H1 (cell line): ENCODE measurements around the gene LIN54. TPM values are rescaled to one million over a fixed set of nuclear protein-coding genes. Genes with fewer than 3 reads are reported as not detected.

Source experiments
- CTCF ChIA-PET: fragments of 300-600 bp; sonication (Branson Sonifier 250); formaldehyde crosslinking; loops from one replicate; lab custom pipeline; 2021; ENCODE audit not compliant: partially characterized antibody; lab: Charles Lee
- POLR2A ChIA-PET: fragments of 300-600 bp; sonication (Branson Sonifier 250); formaldehyde crosslinking; loops from one replicate; lab custom pipeline; 2021; ENCODE audit warnings: inconsistent platforms; ENCODE audit not compliant: partially characterized antibody; lab: Charles Lee
- DNase-seq, 2 experiments: peaks; one replicate each; pipeline versions ENCODE4 v3.0.0 to v3.0.0-alpha.2; 2010 to 2022; ENCODE audit warnings: low spot score in 2 of 2, low read depth in 1 of 2, mixed read lengths in 1 of 2
- FAIRE-seq: peaks from 2 replicates; lab custom pipeline; 2011; peaks lifted over from hg19 to GRCh38; lab: Jason Lieb, UNC
- H2AFZ ChIP-seq: 2 replicates; pipeline ENCODE4 v1.8.1; 2012; ENCODE audit warnings: low read length, inconsistent platforms
- H2AK5ac ChIP-seq: 2 replicates; pipeline ENCODE4 v1.6.1; 2013; ENCODE audit warnings: low read depth, low read length
- H2BK120ac ChIP-seq: replicated peaks from 2 replicates; pipeline ENCODE3; 2013; ENCODE audit warnings: low read depth, low read length, inconsistent platforms
- H2BK12ac ChIP-seq: 2 replicates; pipeline ENCODE4 v1.6.1; 2013; ENCODE audit warnings: low read depth, low read length
- H2BK15ac ChIP-seq: 2 replicates; pipeline ENCODE4 v1.6.1; 2013; ENCODE audit warnings: low read length
- H2BK20ac ChIP-seq: 2 replicates; pipeline ENCODE4 v1.6.1; 2013; ENCODE audit warnings: low read length
- H2BK5ac ChIP-seq: 2 replicates; pipeline ENCODE4 v1.6.1; 2013; ENCODE audit warnings: low read depth, low read length
- H3K14ac ChIP-seq: 2 replicates; pipeline ENCODE4 v1.6.1; 2013; ENCODE audit warnings: inconsistent platforms; ENCODE audit not compliant: insufficient read length
- H3K18ac ChIP-seq: 2 replicates; pipeline ENCODE4 v1.6.1; 2013; ENCODE audit warnings: low read length; ENCODE audit errors: extremely low read depth
- H3K23ac ChIP-seq: 2 replicates; pipeline ENCODE4 v1.6.1; 2013; ENCODE audit warnings: inconsistent platforms; ENCODE audit not compliant: insufficient read length
- H3K23me2 ChIP-seq: 2 replicates; pipeline ENCODE4 v1.6.1; 2013; ENCODE audit warnings: low read depth, low read length
- H3K27ac ChIP-seq: 2 replicates; pipeline ENCODE4 v1.6.1; 2011; ENCODE audit warnings: low read depth, low read length, inconsistent platforms
- H3K27me3 ChIP-seq, 4 experiments: replicated peaks in 1 of 4; 1 replicate in 1 of 4; 2 replicates in 3 of 4; pipeline versions ENCODE4 v1.6.1 to v1.8.1; 2011 to 2013; ENCODE audit warnings: low read length in 3 of 4, mild to moderate bottlenecking in 3 of 4, inconsistent platforms in 2 of 4, mixed read lengths in 2 of 4, moderate library complexity in 1 of 4; ENCODE audit not compliant: control insufficient read depth in 3 of 4, insufficient read depth in 3 of 4; ENCODE audit errors: extremely low read depth in 1 of 4
- H3K36me3 ChIP-seq, 4 experiments: 2 replicates each; pipeline versions ENCODE4 v1.6.1 to v1.8.1; 2011 to 2013; ENCODE audit warnings: mild to moderate bottlenecking in 4 of 4, low read length in 3 of 4, moderate library complexity in 2 of 4, control low read depth in 1 of 4, inconsistent platforms in 1 of 4; ENCODE audit not compliant: insufficient read depth in 4 of 4, control insufficient read depth in 2 of 4
- H3K4ac ChIP-seq: replicated peaks from 2 replicates; pipeline ENCODE3; 2013; ENCODE audit warnings: low read length, low read depth, mixed read lengths, inconsistent platforms; ENCODE audit not compliant: insufficient read length
- H3K4me1 ChIP-seq, 4 experiments: replicated peaks in 1 of 4; 1 replicate in 1 of 4; 2 replicates in 3 of 4; pipeline versions ENCODE4 v1.6.1 to v1.8.1; 2011 to 2013; ENCODE audit warnings: low read length in 3 of 4, inconsistent platforms in 2 of 4, mixed read lengths in 1 of 4; ENCODE audit not compliant: insufficient read depth in 4 of 4, control insufficient read depth in 3 of 4
- H3K4me2 ChIP-seq, 2 experiments: 2 replicates each; pipeline versions ENCODE4 v1.6.1 to v1.8.1; 2011 to 2013; ENCODE audit warnings: low read depth in 2 of 2, low read length in 2 of 2, control low read depth in 1 of 2, inconsistent platforms in 1 of 2, mild to moderate bottlenecking in 1 of 2; ENCODE audit not compliant: insufficient read depth in 1 of 2
- H3K4me3 ChIP-seq, 4 experiments: fragments of 200-600, 300-600 bp in 1 of 4; sonication (generic), shearing (Covaris generic), sonication (Bioruptor Twin) in 1 of 4; 2 replicates each; pipeline versions ENCODE4 v1.5.1 to v1.8.1; 2011 to 2016; ENCODE audit warnings: low read length in 4 of 4, low read depth in 3 of 4, control low read depth in 2 of 4, inconsistent platforms in 2 of 4, mild to moderate bottlenecking in 2 of 4, mixed read lengths in 1 of 4, moderate library complexity in 1 of 4; ENCODE audit not compliant: insufficient read depth in 2 of 4; ENCODE audit errors: extremely low read depth in 1 of 4
- H3K56ac ChIP-seq: replicated peaks from 2 replicates; pipeline ENCODE3; 2013; ENCODE audit warnings: low read depth, mild to moderate bottlenecking, mixed read lengths, low read length, inconsistent platforms; ENCODE audit not compliant: insufficient read length
- H3K79me1 ChIP-seq: 2 replicates; pipeline ENCODE4 v1.6.1; 2013; ENCODE audit warnings: low read depth, low read length, control low read depth
- H3K79me2 ChIP-seq, 2 experiments: 2 replicates each; pipeline versions ENCODE4 v1.6.1 to v1.8.1; 2012 to 2013; ENCODE audit warnings: low read length in 2 of 2, mild to moderate bottlenecking in 2 of 2, inconsistent platforms in 1 of 2; ENCODE audit not compliant: insufficient read depth in 2 of 2, control insufficient read depth in 1 of 2
- H3K9ac ChIP-seq, 4 experiments: replicated peaks in 1 of 4; 1 replicate in 1 of 4; 2 replicates in 3 of 4; pipeline versions ENCODE4 v1.6.1 to v1.8.1; 2011 to 2013; ENCODE audit warnings: low read depth in 3 of 4, low read length in 3 of 4, control low read depth in 2 of 4, mild to moderate bottlenecking in 2 of 4, moderate library complexity in 2 of 4, inconsistent platforms in 1 of 4; ENCODE audit errors: extremely low read depth in 1 of 4
- H3K9me3 ChIP-seq, 2 experiments: 2 replicates each; pipeline versions ENCODE4 v1.6.1 to v1.8.1; 2012 to 2013; ENCODE audit warnings: mild to moderate bottlenecking in 2 of 2, moderate library complexity in 2 of 2, control low read depth in 1 of 2, inconsistent platforms in 1 of 2, low read depth in 1 of 2, low read length in 1 of 2, mixed read lengths in 1 of 2; ENCODE audit not compliant: insufficient read depth in 2 of 2
- H4K20me1 ChIP-seq, 2 experiments: replicated peaks in 1 of 2; 2 replicates each; pipeline versions ENCODE3 to v1.8.1; 2011 to 2013; ENCODE audit warnings: inconsistent platforms in 2 of 2, low read length in 2 of 2, mild to moderate bottlenecking in 1 of 2; ENCODE audit not compliant: insufficient read depth in 2 of 2, control insufficient read depth in 1 of 2
- H4K5ac ChIP-seq: 2 replicates; pipeline ENCODE4 v1.6.1; 2013; ENCODE audit warnings: low read length, low read depth, mixed read lengths, inconsistent platforms; ENCODE audit not compliant: insufficient read length
- H4K8ac ChIP-seq: 2 replicates; pipeline ENCODE4 v1.8.0; 2013; ENCODE audit warnings: mild to moderate bottlenecking, moderate library complexity, low read length, inconsistent platforms; ENCODE audit not compliant: insufficient read depth; ENCODE audit errors: extremely low read depth
- H4K91ac ChIP-seq: replicated peaks from 2 replicates; pipeline ENCODE3; 2013; ENCODE audit warnings: low read length, mixed read lengths, inconsistent platforms; ENCODE audit not compliant: insufficient read length
- BCL11A ChIP-seq, 2 experiments: IDR thresholded peaks; one replicate each; pipeline ENCODE4 v1.6.1; 2011; ENCODE audit warnings: low read depth in 2 of 2, low read length in 2 of 2, mild to moderate bottlenecking in 2 of 2
- BRCA1 ChIP-seq: IDR thresholded peaks from 2 replicates; pipeline ENCODE4 v1.6.1; 2012; ENCODE audit warnings: low read depth, low read length, improper control_type of control experiment
- GABPA ChIP-seq: IDR thresholded peaks from 2 replicates; pipeline ENCODE4 v1.6.1; 2011; ENCODE audit warnings: mild to moderate bottlenecking, low read length, moderate library complexity, borderline replicate concordance; ENCODE audit not compliant: insufficient read depth
- HDAC6 ChIP-seq: IDR thresholded peaks from one replicate; pipeline ENCODE4 v1.7.1; 2012; ENCODE audit warnings: low read depth, mild to moderate bottlenecking, inconsistent platforms, low read length, moderate library complexity
- RNF2 ChIP-seq: fragments of 200-900, 300-1000 bp; sonication (generic); IDR thresholded peaks from 2 replicates; pipeline ENCODE4 v1.7.1; 2016; ENCODE audit warnings: borderline replicate concordance, low read depth, mild to moderate bottlenecking, antibody characterized with exemption, low read length; ENCODE audit not compliant: poor library complexity, severe bottlenecking; ENCODE audit errors: missing control alignments
- SAP30 ChIP-seq: fragments of 300-600 bp; sonication (generic); IDR thresholded peaks from 2 replicates; pipeline ENCODE4 v1.7.1; 2012; ENCODE audit warnings: low read length, moderate library complexity, mild to moderate bottlenecking, inconsistent platforms; ENCODE audit not compliant: insufficient read depth, insufficient replicate concordance
- SIX5 ChIP-seq: IDR thresholded peaks from 2 replicates; pipeline ENCODE4 v1.6.1; 2011; ENCODE audit warnings: mild to moderate bottlenecking, low read depth, low read length
- SRF ChIP-seq: IDR thresholded peaks from 2 replicates; pipeline ENCODE4 v1.6.1; 2011; ENCODE audit warnings: mild to moderate bottlenecking, low read depth, low read length, moderate library complexity
- SUZ12 ChIP-seq: fragments of 200-600 bp; sonication (generic); IDR thresholded peaks from 2 replicates; pipeline ENCODE4 v1.6.1; 2012; ENCODE audit warnings: mild to moderate bottlenecking, inconsistent platforms, low read length, moderate library complexity, mixed read lengths
- TAF1 ChIP-seq: IDR thresholded peaks from 2 replicates; pipeline ENCODE4 v1.6.1; 2011; ENCODE audit warnings: mild to moderate bottlenecking, low read depth, low read length
- TEAD4 ChIP-seq: IDR thresholded peaks from 2 replicates; pipeline ENCODE4 v1.6.1; 2012; ENCODE audit warnings: low read depth, low read length, inconsistent platforms, mixed read lengths
- WGBS, 2 experiments: shearing (Covaris generic) in 1 of 2; methylation state at CpG; one replicate each; pipeline versions ENCODE4 v1.1.6 to v1.1.7; 2013 to 2015; ENCODE audit warnings: low lambda C conversion rate in 2 of 2, mixed read lengths in 2 of 2, inconsistent platforms in 1 of 2, low coverage in 1 of 2, missing lambda C conversion rate in 1 of 2; ENCODE audit not compliant: insufficient replicate concordance in 2 of 2, insufficient coverage in 1 of 2, insufficient read length in 1 of 2; ENCODE audit errors: extremely low coverage in 1 of 2, missing lambda C conversion rate in 1 of 2; 5-methylcytosine and 5-hydroxymethylcytosine counted together
- polyA plus RNA-seq, 7 experiments: library from polyadenylated mRNA; depleted of rRNA in 3 of 7; stranded (reverse) in 5 of 7; unstranded in 2 of 7; fragments of >200 nt in 5 of 7; fragments of 200-250 nt in 2 of 7; gene quantifications; 1 replicate in 5 of 7; 2 replicates in 1 of 7; 4 replicates in 1 of 7; pipeline versions ENCODE4 v1.2.1 to v1.2.3, GENCODE V29; 2011 to 2013; ENCODE audit warnings: missing spikeins in 2 of 7, mixed read lengths in 2 of 7
- total RNA-seq: library from RNA; stranded (reverse); fragmentation: NEBNext Ultra II Directional; extraction: Animal tissue kit (Norgen Biotek cat#: 25700); gene quantifications from 2 replicates; pipeline ENCODE4 v1.2.1, GENCODE V29; 2021

The LIN54 gene
- total and polyA plus RNA-seq, 2 of the 8 experiments (the other 6 are each of a cell fraction or from before 2014, with no cell fraction given), result 5.7 to 11.1 TPM

- ChIA-PET CTCF (interaction anchor here (0.7 to 0.9 kb wide), 3 partner anchors 24 to 239 kb away, joined by 3 read pairs; no protein-coding TSS in a partner anchor), POLR2A (interaction anchor here (0.6 to 2.0 kb wide), 12 partner anchors 9 to 525 kb away, joined by 3 to 20 read pairs (median 5); partner anchors contain the start of genes COPS4, COQ2 and THAP9)
- peak; percentile 85 for FAIRE-seq
- TF ChIP-seq SRF (peak; percentile 47), SUZ12 (no peak), SIX5 (peak; percentile 39; the same call in 1 of the 2 replicates), RNF2 (no peak), TAF1 (peak; percentile 91), BRCA1 (peak; percentile 67), BCL11A (IDR thresholded peaks at IDR 0.05; ENCODE audit: low read depth in 2 of 2, low read length in 2 of 2) (no peak), TEAD4 (peak; percentile 75; the same call in 1 of the 2 replicates), GABPA (no peak), SAP30 (no peak), HDAC6 (no peak)
These were observed 2.2 kb upstream of the LIN54 start for GRCh38 chr4:83012687-83013419.

More at GRCh38 chr4:83012687-83013419, 2.2 kb upstream of the LIN54 start:
- Histone ChIP-seq H3K14ac (no peak overlapping the region), H3K23ac (no peak overlapping the region), H4K8ac (no peak overlapping the region), H3K4me3 (peak overlapping the region; percentile 67 to 98 (median 73)), H3K4ac (no peak overlapping the region), H2BK20ac (no peak overlapping the region), H3K23me2 (peaks cover 13% of the 10 kb centered on the region), H2AK5ac (no peak overlapping the region), H3K27ac (no peak overlapping the region), H2BK5ac (no peak overlapping the region), H4K5ac (peak overlapping the region; percentile 47), H3K4me1 (peaks cover 0 to 6% (median 3%) of the 10 kb centered on the region in 4 experiments; a peak in 3 of 7 replicates), H2BK120ac (no peak overlapping the region), H3K4me2 (peak overlapping the region; percentile 87 to 94), H3K9ac (peak overlapping the region; percentile 48 to 61 (median 54); a peak in 6 of 7 replicates), H2BK12ac (no peak overlapping the region), H3K79me1 (no peaks in the 10 kb centered on the region), H4K20me1 (no peaks in the 10 kb centered on the region), H3K9me3 (no peaks in the 10 kb centered on the region), H3K79me2 (peaks cover 0 to 15% of the 10 kb centered on the region in 2 experiments; a peak in 2 of 4 replicates), H2AFZ (0 out of 2 replicates have a peak overlapping the region, but pooled peaks have one; percentile 88), H3K56ac (peak overlapping the region; percentile 3), H4K91ac (no peak overlapping the region), H2BK15ac (no peak overlapping the region), H3K18ac (no peak overlapping the region), H3K36me3 (no peaks in the 10 kb centered on the region), H3K27me3 (peaks cover 0 to 6% (median 3%) of the 10 kb centered on the region in 4 experiments; a peak in 4 of 7 replicates)
- peak; percentile 96 for DNase-seq
- 2% methylated on average over 47 of the region's 73 CpGs; no CpG with 5 or more reads in 1 of the 2 experiments for WGBS, 2 experiments
